Right forelimb (tissue), 1 donor: ENCODE results near the gene CYBA.
"Not testable (repeated sequence)": the region's sequence is repeated elsewhere in the genome, so short reads cannot be mapped to it uniquely, and the experiment has no call there.

ENCODE experiments used
- DNase-seq: peaks from one replicate; pipeline ENCODE4 v3.0.0-alpha.2; 2018

The CYBA gene

GRCh38 chr16:88609426-88609825, 41.4 kb downstream of the CYBA start:
- DNase-seq = not testable (repeated sequence)

GRCh38 chr16:88608076-88608475, 42.8 kb downstream of the CYBA start:
- DNase-seq = no peak

GRCh38 chr16:88606148-88606757, 44.6 kb downstream of the CYBA start:
- no peak for DNase-seq

- no peak for DNase-seq
Observed at GRCh38 chr16:88605186-88606147, 45.4 kb downstream of the CYBA start.

- DNase-seq = no peak
Observed at GRCh38 chr16:88602091-88602490, 48.8 kb downstream of the CYBA start.

GRCh38 chr16:88601313-88602036, 49.4 kb downstream of the CYBA start:
- DNase-seq = no peak

GRCh38 chr16:88600539-88600896, 50.3 kb downstream of the CYBA start:
- DNase-seq = no peak

GRCh38 chr16:88599825-88600538, 50.9 kb downstream of the CYBA start:
- no peak for DNase-seq

GRCh38 chr16:88599092-88599733, 51.6 kb downstream of the CYBA start:
- DNase-seq = peak; percentile 55

- no peak for DNase-seq
Observed at GRCh38 chr16:88597856-88598491, 52.9 kb downstream of the CYBA start.

GRCh38 chr16:88596483-88596882, 54.4 kb downstream of the CYBA start:
- DNase-seq = no peak

GRCh38 chr16:88595921-88596320, 54.9 kb downstream of the CYBA start:
- no peak for DNase-seq

GRCh38 chr16:88595101-88595500, 55.8 kb downstream of the CYBA start:
- no peak for DNase-seq

GRCh38 chr16:88593910-88594309, 56.9 kb downstream of the CYBA start:
- DNase-seq = no peak

- no peak for DNase-seq
Observed at GRCh38 chr16:88593489-88593888, 57.4 kb downstream of the CYBA start.
